GM12865 (cell line): ENCODE data around the gene NAGPA.

Experiments used
- DNase-seq: peaks from one replicate; pipeline ENCODE4 v3.0.0; 2010; ENCODE audit warnings: low read depth
- H3K4me3 ChIP-seq: 2 replicates; pipeline ENCODE4 v1.5.1; 2011; ENCODE audit warnings: mild to moderate bottlenecking, low read depth, low read length, control low read depth
- TF ChIP-seq, protein P1 (sequence below): IDR thresholded peaks from 2 replicates; pipeline ENCODE4 v1.5.1; 2011; ENCODE audit warnings: low read length, control low read depth, low read depth, inconsistent platforms; ENCODE audit not compliant: insufficient read depth; ENCODE audit errors: missing control alignments

Gene NAGPA

GRCh38 chr16:4994719-4995434, 38.9 kb downstream of the NAGPA start:
- no peak overlapping the region for H3K4me3 ChIP-seq
- no peak for DNase-seq
- TF ChIP-seq, protein P1, sequence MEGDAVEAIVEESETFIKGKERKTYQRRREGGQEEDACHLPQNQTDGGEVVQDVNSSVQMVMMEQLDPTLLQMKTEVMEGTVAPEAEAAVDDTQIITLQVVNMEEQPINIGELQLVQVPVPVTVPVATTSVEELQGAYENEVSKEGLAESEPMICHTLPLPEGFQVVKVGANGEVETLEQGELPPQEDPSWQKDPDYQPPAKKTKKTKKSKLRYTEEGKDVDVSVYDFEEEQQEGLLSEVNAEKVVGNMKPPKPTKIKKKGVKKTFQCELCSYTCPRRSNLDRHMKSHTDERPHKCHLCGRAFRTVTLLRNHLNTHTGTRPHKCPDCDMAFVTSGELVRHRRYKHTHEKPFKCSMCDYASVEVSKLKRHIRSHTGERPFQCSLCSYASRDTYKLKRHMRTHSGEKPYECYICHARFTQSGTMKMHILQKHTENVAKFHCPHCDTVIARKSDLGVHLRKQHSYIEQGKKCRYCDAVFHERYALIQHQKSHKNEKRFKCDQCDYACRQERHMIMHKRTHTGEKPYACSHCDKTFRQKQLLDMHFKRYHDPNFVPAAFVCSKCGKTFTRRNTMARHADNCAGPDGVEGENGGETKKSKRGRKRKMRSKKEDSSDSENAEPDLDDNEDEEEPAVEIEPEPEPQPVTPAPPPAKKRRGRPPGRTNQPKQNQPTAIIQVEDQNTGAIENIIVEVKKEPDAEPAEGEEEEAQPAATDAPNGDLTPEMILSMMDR: no peak

DNA sequence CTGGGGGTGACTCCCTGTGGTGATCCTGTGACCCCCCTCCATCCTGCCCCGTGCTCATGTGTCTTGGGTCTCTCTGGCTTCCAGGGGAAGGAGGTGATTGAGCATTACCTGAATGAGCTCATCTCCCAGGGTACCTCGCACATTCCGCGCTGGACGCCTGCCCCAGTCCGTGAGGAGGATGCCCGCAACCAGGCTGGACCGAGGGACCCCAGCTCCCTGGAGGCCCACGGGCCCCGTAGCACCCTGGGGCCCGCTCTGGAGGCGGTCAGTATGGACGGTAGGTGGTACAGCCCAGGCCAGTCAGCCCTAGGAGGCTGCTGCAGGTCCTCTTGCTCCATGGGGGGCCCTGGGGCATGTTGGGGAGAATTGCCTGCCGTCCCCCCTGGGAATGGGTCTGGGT, 42.0 kb downstream of the NAGPA start:
- H3K4me3 ChIP-seq: no peak overlapping the region
- TF ChIP-seq, protein P1: no peak
- DNase-seq: no peak

DNA sequence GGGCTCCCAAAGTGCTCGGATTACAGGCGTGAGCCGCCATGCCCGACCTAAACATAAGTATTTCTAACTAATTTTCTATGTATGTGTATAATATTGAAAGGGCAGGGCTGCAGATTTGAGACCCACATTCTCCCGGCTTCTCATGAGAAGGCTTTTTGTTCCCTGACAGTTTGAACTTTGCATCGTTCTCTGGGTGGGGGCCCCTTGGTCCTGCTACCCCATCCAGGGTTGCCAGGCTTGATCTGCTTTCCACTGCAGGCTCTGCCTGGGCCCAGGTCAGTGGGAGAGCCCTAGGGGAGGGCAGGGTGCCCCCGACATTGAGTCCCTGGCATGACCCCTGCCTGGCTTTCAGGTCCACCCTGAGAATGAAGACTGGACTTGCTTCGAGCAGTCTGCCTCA, 43.3 kb downstream of the NAGPA start:
- no peak overlapping the region for H3K4me3 ChIP-seq
- TF ChIP-seq, protein P1: no peak
- no peak for DNase-seq

DNA sequence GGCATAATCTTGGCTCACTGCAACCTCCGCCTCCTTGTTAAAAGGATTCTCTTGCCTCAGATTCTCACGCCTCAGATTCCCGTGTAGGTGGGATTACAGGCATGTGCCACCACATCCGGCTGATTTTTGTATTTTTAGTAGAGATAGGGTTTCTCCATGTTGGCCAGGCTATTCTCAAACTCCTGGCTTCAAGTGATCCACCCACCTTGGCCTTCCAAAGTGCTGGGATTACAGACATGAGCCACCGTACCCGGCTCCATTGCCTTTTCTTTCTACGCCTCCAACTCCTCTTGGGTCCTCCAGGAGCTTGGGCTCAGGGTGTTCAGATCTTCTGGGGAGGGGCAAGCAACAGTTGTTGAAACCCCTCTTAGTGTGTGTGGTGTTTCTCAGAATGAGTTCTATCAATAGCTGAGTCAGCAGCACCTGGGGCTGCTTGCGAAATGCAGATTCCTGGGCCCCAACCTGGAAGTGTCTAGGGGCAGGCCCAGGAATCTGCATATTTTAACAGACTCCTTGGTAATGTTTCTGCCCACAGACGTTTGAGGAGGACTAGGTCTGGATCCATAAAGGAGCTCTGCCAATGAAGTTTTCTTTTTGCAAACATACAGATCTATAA, 44.2 kb downstream of the NAGPA start:
- TF ChIP-seq, protein P1: no peak
- DNase-seq: no peak

DNA sequence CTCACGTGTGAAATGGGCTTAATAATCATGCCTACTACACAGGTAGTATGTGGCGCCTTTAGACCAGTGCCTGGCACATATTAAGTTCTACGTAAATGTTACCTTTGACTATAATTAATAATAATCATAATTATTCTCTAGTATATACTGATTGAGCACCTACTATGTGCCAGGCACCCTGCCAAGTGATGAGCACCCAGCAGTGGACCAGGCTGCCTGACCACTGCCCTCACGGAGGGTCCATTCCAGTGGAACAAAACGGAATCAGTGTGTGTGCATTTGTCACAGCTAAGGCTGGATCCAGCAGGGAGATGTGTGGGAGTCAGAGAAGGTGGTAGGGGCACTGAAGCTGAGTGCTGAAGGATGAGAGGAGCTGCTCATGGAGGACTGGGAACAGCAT, 45.1 kb downstream of the NAGPA start:
- TF ChIP-seq, protein P1: no peak
- DNase-seq: no peak
- H3K4me3 ChIP-seq: no peak overlapping the region

More for the DNA sequence above, 44.2 kb downstream of the NAGPA start:
- H3K4me3 ChIP-seq: no peak overlapping the region

DNA sequence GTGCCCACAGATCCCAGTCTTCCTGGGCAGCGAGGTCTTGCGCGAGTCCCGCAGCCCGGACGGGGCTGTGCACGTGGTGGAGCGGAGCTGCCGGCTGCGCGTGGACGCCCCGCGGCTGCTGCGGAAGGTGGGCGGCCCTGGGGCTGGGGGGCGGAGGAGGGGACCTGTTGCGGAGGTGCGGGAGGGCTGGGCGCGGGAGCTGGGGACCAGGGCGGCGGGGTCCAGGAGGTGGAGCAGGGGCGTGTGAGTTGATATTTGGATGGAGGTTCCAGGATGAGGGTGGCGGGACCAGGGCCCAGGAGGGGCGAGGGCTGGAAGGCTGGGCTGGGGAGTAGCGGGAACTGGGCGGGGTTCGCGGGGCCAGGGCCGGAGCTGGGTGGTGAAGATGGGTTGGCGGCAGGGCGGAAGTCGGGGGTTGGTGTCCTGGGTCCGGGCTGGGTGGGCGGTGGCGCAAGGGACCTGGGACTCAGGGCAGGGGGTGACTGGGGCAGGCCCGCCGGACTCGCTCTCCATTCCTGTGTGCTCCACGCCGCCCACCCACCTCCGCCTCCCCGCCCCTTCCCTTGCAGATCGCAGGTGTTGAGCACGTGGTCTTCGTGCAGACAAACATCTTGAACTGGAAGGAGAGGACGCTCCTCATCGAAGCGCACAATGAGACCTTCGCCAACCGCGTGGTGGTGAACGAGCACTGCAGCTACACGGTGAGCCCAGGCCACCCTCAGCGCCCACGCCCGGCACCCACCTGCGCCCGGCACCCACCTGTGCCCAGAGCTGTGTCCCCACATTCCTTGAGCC, 46.0 kb downstream of the NAGPA start:
- no peak overlapping the region for H3K4me3 ChIP-seq
- DNase-seq: no peak
- TF ChIP-seq, protein P1: no peak
